NCI-H146 (cell line): Measurements from ENCODE around the gene FBXO47.

Experiments
- DNase-seq: peaks from one replicate; lab custom pipeline; 2025; lab: John Stamatoyannopoulos, UW

Gene FBXO47

GRCh38 chr17:38905375-38905774, 61.8 kb downstream of the FBXO47 start:
- no peak for DNase-seq

GRCh38 chr17:38904892-38905291, 62.3 kb downstream of the FBXO47 start:
- DNase-seq: no peak

GRCh38 chr17:38903404-38903803, 63.8 kb downstream of the FBXO47 start:
- DNase-seq: no peak

- DNase-seq: no peak
Measured at GRCh38 chr17:38900978-38901656, 66.1 kb downstream of the FBXO47 start.

- no peak for DNase-seq
Measured at GRCh38 chr17:38899421-38899820, 67.8 kb downstream of the FBXO47 start.

GRCh38 chr17:38898812-38899348, 68.3 kb downstream of the FBXO47 start:
- DNase-seq: no peak

GRCh38 chr17:38898291-38898679, 68.9 kb downstream of the FBXO47 start:
- no peak for DNase-seq

- no peak for DNase-seq
Measured at GRCh38 chr17:38897671-38898290, 69.4 kb downstream of the FBXO47 start.

- no peak for DNase-seq
Measured at GRCh38 chr17:38897176-38897575, 70.0 kb downstream of the FBXO47 start.

- no peak for DNase-seq
Measured at GRCh38 chr17:38896346-38896954, 70.8 kb downstream of the FBXO47 start.

- no peak for DNase-seq
Measured at GRCh38 chr17:38894276-38894675, 72.9 kb downstream of the FBXO47 start.

GRCh38 chr17:38893607-38894006, 73.6 kb downstream of the FBXO47 start:
- no peak for DNase-seq

GRCh38 chr17:38893113-38893512, 74.1 kb downstream of the FBXO47 start:
- DNase-seq: no peak

- no peak for DNase-seq
Measured at GRCh38 chr17:38892620-38893019, 74.6 kb downstream of the FBXO47 start.

GRCh38 chr17:38892083-38892482, 75.1 kb downstream of the FBXO47 start:
- DNase-seq: no peak

GRCh38 chr17:38891441-38891840, 75.8 kb downstream of the FBXO47 start:
- no peak for DNase-seq

GRCh38 chr17:38890410-38890746, 76.8 kb downstream of the FBXO47 start:
- no peak for DNase-seq

GRCh38 chr17:38889745-38890409, 77.3 kb downstream of the FBXO47 start:
- no peak for DNase-seq

- no peak for DNase-seq
Measured at GRCh38 chr17:38888842-38889241, 78.4 kb downstream of the FBXO47 start.

GRCh38 chr17:38886643-38887010, 80.6 kb downstream of the FBXO47 start:
- no peak for DNase-seq
